ENCODE data around the gene TMTC1. TPM values are rescaled to one million over a fixed set of nuclear protein-coding genes. Genes with fewer than 3 reads are reported as not detected.

Gene TMTC1
- total and polyA plus RNA-seq, 3 donors from 2014 or later = 8.4 to 13.6 (median 11.5) TPM

DNA sequence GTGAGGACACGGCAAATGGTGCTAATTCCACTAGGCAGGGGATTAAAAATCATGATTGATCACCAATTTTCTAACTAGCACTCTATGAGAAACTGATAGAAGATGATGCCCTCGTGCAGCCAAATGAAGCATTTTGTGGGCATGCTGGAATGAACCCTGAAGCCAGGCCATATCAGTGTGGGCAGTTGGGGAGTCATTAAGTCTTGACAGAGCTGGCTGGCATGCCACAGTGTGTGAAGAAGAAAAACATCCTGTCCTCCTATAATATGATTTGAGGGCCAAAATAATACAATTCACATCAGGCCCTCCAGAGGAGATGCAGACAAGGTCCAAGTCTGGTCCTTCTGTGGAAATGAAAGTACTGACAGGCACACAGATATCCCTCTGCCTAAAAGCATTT is 107.1 kb downstream of the TMTC1 start:
- H3K27me3 ChIP-seq = no peaks in the 10 kb centered on the region
- intact Hi-C loops (cut with DNase I; ENCODE audit: low total_unique reads) = no loop called here
- WGBS, 2 donors = 81 to 83% methylated on average over 2 of the region's 2 CpGs
- H3K27ac ChIP-seq = no peak overlapping the region
- H3K4me1 ChIP-seq = no peaks in the 10 kb centered on the region
- TF ChIP-seq, protein P1, sequence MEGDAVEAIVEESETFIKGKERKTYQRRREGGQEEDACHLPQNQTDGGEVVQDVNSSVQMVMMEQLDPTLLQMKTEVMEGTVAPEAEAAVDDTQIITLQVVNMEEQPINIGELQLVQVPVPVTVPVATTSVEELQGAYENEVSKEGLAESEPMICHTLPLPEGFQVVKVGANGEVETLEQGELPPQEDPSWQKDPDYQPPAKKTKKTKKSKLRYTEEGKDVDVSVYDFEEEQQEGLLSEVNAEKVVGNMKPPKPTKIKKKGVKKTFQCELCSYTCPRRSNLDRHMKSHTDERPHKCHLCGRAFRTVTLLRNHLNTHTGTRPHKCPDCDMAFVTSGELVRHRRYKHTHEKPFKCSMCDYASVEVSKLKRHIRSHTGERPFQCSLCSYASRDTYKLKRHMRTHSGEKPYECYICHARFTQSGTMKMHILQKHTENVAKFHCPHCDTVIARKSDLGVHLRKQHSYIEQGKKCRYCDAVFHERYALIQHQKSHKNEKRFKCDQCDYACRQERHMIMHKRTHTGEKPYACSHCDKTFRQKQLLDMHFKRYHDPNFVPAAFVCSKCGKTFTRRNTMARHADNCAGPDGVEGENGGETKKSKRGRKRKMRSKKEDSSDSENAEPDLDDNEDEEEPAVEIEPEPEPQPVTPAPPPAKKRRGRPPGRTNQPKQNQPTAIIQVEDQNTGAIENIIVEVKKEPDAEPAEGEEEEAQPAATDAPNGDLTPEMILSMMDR (IDR thresholded peaks at IDR 0.05) = no peak
- no peak for TF ChIP-seq POLR2A (IDR thresholded peaks at IDR 0.05)
- DNase-seq = no peak
- no peaks in the 10 kb centered on the region for H3K36me3 ChIP-seq (ENCODE audit: low read depth, missing control alignments)
- H3K9me3 ChIP-seq = no peaks in the 10 kb centered on the region
- no peak overlapping the region for H3K4me3 ChIP-seq

DNA sequence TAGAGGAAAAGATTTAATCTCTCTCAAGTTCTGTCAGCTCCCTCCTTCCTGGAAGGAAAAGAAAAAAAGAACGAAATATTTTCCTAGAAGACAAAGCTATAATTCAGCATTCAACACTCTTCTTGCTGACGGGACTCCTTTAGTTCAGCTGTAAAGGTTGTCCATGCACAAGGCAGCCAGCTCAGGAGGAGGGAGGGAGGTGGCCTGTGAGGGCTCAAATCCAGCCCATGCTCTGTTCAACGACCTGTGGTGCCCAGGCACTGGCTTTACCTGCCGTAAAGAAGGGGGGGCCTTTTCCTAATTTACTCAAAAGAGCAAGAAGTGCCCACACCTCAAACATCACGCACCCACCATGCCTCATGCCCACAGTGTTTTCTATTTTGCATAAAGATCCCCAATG is 109.3 kb downstream of the TMTC1 start:
- WGBS, 2 donors = 77 to 88% methylated on average over 5 of the region's 5 CpGs
- intact Hi-C loops (cut with DNase I; ENCODE audit: low total_unique reads) = no loop called here
- no peak for DNase-seq
- TF ChIP-seq, protein P1 (IDR thresholded peaks at IDR 0.05) = no peak
- TF ChIP-seq POLR2A (IDR thresholded peaks at IDR 0.05) = no peak
- H3K9me3 ChIP-seq = no peaks in the 10 kb centered on the region
- no peaks in the 10 kb centered on the region for H3K36me3 ChIP-seq (ENCODE audit: low read depth, missing control alignments)
- H3K27me3 ChIP-seq = no peaks in the 10 kb centered on the region
- no peak overlapping the region for H3K4me3 ChIP-seq
- no peaks in the 10 kb centered on the region for H3K4me1 ChIP-seq
- H3K27ac ChIP-seq = no peak overlapping the region

DNA sequence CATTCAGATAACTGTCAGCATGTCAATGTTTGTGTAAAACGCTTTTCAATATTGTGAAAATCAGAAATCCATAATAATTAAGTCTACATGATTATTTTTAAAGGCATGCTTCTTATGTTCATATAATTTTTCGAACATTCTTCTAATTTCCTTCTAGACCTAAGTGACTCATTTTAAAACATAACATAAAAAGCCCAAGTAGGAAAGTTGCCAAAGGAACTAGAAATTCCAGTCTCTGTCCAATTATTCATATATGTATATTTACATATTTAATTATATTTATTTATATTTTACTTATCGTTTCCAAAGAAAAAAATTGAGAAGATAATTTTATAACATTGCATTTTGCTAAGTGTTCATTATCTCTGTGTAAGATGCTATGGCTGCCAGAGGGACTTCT is 110.4 kb downstream of the TMTC1 start:
- Histone ChIP-seq H3K27me3 (no peaks in the 10 kb centered on the region), H3K9me3 (no peaks in the 10 kb centered on the region), H3K4me3 (no peak overlapping the region), H3K27ac (no peak overlapping the region), H3K36me3 (ENCODE audit: low read depth, missing control alignments) (no peaks in the 10 kb centered on the region), H3K4me1 (no peaks in the 10 kb centered on the region)
- TF ChIP-seq POLR2A (IDR thresholded peaks at IDR 0.05) = no peak
- TF ChIP-seq, protein P1 (IDR thresholded peaks at IDR 0.05) = no peak
- intact Hi-C loops (cut with DNase I; ENCODE audit: low total_unique reads) = no loop called here
- DNase-seq = no peak
- 48 to 55% methylated on average over 3 of the region's 3 CpGs for WGBS, 2 donors

DNA sequence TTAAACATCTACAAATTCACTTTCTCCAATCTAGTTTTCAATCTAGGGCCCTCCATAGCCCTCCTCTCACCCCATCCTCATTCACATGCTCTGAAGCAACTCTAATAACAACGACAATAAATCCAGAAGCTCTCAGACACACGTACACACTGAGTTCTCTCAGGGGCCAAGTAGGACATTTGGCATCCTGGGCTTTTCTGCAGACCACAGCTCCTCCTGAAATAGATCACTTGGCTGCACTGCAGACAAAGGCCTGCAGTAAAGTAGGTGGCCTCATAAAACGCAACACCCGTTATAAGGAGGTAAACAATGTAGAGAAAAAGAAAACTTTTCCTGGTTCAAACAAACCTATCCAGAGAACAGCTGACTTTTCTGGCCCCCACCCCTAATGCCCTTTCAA is 111.2 kb downstream of the TMTC1 start:
- no peak for DNase-seq
- 50 to 60% methylated on average over 4 of the region's 4 CpGs for WGBS, 2 donors
- H3K4me3 ChIP-seq = no peak overlapping the region
- H3K36me3 ChIP-seq (ENCODE audit: low read depth, missing control alignments) = no peaks in the 10 kb centered on the region
- no peaks in the 10 kb centered on the region for H3K27me3 ChIP-seq
- no peaks in the 10 kb centered on the region for H3K9me3 ChIP-seq
- TF ChIP-seq, protein P1 (IDR thresholded peaks at IDR 0.05) = no peak
- TF ChIP-seq POLR2A (IDR thresholded peaks at IDR 0.05) = no peak
- intact Hi-C loops (cut with DNase I; ENCODE audit: low total_unique reads) = no loop called here
- H3K4me1 ChIP-seq = no peaks in the 10 kb centered on the region
- no peak overlapping the region for H3K27ac ChIP-seq

DNA sequence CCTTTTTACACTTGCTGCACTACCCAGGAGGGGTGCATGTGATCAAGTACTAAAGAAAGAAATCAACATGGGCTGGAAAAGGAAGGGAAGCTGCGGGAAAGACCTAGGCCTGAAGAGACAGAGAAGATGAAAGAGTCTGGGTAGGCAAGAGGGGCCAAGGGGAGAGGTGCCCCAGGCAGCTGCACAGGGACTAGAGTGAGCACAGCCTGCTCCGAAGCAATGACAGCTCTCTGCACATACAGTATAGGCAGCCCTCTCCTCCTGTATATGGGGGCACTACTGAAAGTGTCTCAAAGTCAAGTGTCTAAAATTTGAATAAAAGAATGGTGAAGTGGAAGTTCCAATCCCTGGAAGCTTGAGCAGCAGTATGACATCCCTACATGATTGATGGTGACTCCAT is 112.0 kb downstream of the TMTC1 start:
- intact Hi-C loops (cut with DNase I; ENCODE audit: low total_unique reads) = no loop called here
- H3K4me3 ChIP-seq = no peak overlapping the region
- H3K27me3 ChIP-seq = no peaks in the 10 kb centered on the region
- no peaks in the 10 kb centered on the region for H3K9me3 ChIP-seq
- no peak for TF ChIP-seq POLR2A (IDR thresholded peaks at IDR 0.05)
- DNase-seq = no peak
- no peak overlapping the region for H3K27ac ChIP-seq
- 89 to 92% methylated on average over 2 of the region's 2 CpGs for WGBS, 2 donors
- no peaks in the 10 kb centered on the region for H3K36me3 ChIP-seq (ENCODE audit: low read depth, missing control alignments)
- no peaks in the 10 kb centered on the region for H3K4me1 ChIP-seq
